Measurements from ENCODE around the gene B4GALT3. TPM values are rescaled to one million over a fixed set of nuclear protein-coding genes. Genes with fewer than 3 reads are reported as not detected.

The B4GALT3 gene
- total and polyA plus RNA-seq, 9 of the 15 experiments (the other 6 are each of a cell fraction or from before 2014, with no cell fraction given): 31.2 to 103 (median 46.1) TPM

DNA sequence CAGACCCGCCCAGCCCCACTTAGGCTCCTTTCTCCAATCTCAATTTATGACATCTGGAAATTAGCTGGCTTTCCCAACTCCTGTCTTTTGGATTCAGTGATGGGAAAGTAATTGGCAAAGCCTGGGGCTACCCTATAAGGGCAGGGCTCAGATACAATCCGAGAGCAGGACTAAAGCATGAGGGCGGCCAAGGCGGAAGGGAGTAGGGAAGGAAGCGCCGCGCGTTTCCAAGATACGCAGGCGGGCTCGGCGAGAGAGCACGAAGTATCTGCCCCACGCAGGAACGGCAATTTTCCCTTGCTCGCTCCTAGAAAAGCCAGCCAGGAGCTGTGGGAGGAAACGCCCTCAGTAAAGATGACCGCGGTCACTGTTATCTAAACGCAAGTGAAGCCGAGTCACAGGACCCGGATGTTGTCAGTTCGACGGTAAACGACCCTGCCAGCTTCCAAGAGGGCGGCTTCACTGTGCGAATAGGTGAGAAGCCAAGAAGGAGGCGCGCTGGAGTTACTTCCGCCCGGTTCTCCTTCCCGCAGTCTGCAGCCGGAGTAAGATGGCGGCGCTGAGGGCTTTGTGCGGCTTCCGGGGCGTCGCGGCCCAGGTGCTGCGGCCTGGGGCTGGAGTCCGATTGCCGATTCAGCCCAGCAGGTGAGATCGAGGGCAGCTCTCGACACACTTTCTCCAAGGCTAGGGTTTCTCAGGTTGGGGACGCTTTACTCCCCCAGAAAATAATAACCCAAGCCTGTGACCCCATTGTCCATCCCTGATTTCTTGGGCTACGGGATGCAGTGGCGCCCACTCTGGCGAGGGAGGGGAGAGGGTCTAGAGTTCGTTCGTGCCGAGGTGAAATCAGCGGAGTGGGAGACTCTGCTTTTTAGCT is 24.8 kb upstream of the B4GALT3 start, which contains the start of gene NDUFS2 (continued):
- TF ChIP-seq OTX1 (CRISPR knock-in tag; IDR thresholded peaks at IDR 0.05) (0 out of 2 replicates have a peak, but pooled peaks have one; percentile 18), ATF7 (IDR thresholded peaks at IDR 0.05) (peak; percentile 75), NBN (IDR thresholded peaks at IDR 0.05; ENCODE audit: low read depth) (peak; percentile 42; the same call in 1 of the 2 replicates), TRIM24 (IDR thresholded peaks at IDR 0.05) (no peak), ESRRA (IDR thresholded peaks at IDR 0.05; ENCODE audit: borderline replicate concordance, low read depth) (peak; percentile 91), PHF21A (IDR thresholded peaks at IDR 0.05; ENCODE audit: borderline replicate concordance, low read depth) (peak; percentile 83; the same call in 1 of the 2 replicates), GTF2A2 (tag; IDR thresholded peaks at IDR 0.05) (no peak), ZSCAN29 (IDR thresholded peaks at IDR 0.05) (no peak), RBBP5 (IDR thresholded peaks at IDR 0.05; ENCODE audit: borderline replicate concordance, insufficient read depth, low read length, poor library complexity, severe bottlenecking) (peak; percentile 82), BRCA1 (IDR thresholded peaks at IDR 0.05) (no peak), BRCA1 (CRISPR knock-in tag; IDR thresholded peaks at IDR 0.05) (no peak), LEF1 (IDR thresholded peaks at IDR 0.05) (no peak), PRMT5 (CRISPR knock-in tag; IDR thresholded peaks at IDR 0.05) (no peak)
- TF ChIP-seq, protein P1, sequence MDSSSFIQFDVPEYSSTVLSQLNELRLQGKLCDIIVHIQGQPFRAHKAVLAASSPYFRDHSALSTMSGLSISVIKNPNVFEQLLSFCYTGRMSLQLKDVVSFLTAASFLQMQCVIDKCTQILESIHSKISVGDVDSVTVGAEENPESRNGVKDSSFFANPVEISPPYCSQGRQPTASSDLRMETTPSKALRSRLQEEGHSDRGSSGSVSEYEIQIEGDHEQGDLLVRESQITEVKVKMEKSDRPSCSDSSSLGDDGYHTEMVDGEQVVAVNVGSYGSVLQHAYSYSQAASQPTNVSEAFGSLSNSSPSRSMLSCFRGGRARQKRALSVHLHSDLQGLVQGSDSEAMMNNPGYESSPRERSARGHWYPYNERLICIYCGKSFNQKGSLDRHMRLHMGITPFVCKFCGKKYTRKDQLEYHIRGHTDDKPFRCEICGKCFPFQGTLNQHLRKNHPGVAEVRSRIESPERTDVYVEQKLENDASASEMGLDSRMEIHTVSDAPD (CRISPR knock-in tag; IDR thresholded peaks at IDR 0.05): no peak
- TF ChIP-seq, protein P2, sequence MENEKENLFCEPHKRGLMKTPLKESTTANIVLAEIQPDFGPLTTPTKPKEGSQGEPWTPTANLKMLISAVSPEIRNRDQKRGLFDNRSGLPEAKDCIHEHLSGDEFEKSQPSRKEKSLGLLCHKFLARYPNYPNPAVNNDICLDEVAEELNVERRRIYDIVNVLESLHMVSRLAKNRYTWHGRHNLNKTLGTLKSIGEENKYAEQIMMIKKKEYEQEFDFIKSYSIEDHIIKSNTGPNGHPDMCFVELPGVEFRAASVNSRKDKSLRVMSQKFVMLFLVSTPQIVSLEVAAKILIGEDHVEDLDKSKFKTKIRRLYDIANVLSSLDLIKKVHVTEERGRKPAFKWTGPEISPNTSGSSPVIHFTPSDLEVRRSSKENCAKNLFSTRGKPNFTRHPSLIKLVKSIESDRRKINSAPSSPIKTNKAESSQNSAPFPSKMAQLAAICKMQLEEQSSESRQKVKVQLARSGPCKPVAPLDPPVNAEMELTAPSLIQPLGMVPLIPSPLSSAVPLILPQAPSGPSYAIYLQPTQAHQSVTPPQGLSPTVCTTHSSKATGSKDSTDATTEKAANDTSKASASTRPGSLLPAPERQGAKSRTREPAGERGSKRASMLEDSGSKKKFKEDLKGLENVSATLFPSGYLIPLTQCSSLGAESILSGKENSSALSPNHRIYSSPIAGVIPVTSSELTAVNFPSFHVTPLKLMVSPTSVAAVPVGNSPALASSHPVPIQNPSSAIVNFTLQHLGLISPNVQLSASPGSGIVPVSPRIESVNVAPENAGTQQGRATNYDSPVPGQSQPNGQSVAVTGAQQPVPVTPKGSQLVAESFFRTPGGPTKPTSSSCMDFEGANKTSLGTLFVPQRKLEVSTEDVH (IDR thresholded peaks at IDR 0.05; ENCODE audit: low read depth, partially characterized antibody): peak; percentile 92
- TF ChIP-seq, protein P3, sequence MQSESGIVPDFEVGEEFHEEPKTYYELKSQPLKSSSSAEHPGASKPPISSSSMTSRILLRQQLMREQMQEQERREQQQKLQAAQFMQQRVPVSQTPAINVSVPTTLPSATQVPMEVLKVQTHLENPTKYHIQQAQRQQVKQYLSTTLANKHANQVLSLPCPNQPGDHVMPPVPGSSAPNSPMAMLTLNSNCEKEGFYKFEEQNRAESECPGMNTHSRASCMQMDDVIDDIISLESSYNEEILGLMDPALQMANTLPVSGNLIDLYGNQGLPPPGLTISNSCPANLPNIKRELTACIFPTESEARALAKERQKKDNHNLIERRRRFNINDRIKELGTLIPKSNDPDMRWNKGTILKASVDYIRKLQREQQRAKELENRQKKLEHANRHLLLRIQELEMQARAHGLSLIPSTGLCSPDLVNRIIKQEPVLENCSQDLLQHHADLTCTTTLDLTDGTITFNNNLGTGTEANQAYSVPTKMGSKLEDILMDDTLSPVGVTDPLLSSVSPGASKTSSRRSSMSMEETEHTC (IDR thresholded peaks at IDR 0.05): peak; percentile 75
- TF ChIP-seq, protein P4, sequence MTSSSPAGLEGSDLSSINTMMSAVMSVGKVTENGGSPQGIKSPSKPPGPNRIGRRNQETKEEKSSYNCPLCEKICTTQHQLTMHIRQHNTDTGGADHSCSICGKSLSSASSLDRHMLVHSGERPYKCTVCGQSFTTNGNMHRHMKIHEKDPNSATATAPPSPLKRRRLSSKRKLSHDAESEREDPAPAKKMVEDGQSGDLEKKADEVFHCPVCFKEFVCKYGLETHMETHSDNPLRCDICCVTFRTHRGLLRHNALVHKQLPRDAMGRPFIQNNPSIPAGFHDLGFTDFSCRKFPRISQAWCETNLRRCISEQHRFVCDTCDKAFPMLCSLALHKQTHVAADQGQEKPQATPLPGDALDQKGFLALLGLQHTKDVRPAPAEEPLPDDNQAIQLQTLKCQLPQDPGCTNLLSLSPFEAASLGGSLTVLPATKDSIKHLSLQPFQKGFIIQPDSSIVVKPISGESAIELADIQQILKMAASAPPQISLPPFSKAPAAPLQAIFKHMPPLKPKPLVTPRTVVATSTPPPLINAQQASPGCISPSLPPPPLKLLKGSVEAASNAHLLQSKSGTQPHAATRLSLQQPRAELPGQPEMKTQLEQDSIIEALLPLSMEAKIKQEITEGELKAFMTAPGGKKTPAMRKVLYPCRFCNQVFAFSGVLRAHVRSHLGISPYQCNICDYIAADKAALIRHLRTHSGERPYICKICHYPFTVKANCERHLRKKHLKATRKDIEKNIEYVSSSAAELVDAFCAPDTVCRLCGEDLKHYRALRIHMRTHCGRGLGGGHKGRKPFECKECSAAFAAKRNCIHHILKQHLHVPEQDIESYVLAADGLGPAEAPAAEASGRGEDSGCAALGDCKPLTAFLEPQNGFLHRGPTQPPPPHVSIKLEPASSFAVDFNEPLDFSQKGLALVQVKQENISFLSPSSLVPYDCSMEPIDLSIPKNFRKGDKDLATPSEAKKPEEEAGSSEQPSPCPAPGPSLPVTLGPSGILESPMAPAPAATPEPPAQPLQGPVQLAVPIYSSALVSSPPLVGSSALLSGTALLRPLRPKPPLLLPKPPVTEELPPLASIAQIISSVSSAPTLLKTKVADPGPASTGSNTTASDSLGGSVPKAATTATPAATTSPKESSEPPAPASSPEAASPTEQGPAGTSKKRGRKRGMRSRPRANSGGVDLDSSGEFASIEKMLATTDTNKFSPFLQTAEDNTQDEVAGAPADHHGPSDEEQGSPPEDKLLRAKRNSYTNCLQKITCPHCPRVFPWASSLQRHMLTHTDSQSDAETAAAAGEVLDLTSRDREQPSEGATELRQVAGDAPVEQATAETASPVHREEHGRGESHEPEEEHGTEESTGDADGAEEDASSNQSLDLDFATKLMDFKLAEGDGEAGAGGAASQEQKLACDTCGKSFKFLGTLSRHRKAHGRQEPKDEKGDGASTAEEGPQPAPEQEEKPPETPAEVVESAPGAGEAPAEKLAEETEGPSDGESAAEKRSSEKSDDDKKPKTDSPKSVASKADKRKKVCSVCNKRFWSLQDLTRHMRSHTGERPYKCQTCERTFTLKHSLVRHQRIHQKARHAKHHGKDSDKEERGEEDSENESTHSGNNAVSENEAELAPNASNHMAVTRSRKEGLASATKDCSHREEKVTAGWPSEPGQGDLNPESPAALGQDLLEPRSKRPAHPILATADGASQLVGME (CRISPR knock-in tag; IDR thresholded peaks at IDR 0.05): peak; percentile 49; the same call in 1 of the 2 replicates

Measured in K562 (cell line).